ENCODE data around the gene ATP7B.
"Not testable (repeated sequence)": the region's sequence is repeated elsewhere in the genome, so short reads cannot be mapped to it uniquely, and the experiment has no call there.

Gene ATP7B

DNA sequence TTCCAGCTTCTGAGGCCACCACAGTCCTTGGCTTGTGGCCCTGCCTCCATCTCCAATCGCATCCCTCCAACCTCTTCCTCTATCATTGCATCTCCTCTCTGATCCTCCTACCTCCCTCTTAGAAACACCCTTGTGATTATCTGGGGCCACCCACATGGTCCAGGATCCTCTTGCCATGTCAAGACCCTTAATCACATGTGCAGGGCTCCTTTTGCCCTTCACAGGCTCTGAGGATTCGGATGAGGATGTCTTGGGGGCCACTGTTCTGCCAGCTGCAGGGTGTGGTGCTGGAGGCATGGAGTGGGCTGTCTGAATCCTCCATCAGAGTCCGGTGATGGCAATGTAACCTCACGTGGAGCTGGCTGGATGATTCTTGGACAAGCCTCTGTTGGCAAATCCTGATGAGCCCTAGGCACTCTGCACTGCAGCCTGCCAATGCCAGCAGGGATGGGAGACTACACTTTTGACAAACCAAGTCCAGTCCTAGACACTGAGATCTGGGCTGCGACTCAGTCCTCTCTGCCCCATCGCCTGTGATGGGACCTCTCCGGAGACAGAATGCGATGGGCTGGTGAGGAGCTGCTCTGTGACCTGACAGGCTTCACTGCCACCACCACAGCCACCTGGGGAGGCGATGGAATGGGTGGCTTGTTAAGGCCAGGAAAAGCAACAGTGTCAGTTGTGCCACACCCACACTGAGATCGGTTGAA, 88.3 kb downstream of the ATP7B start:
- DNase-seq (ENCODE audit: low read depth) = no peak

DNA sequence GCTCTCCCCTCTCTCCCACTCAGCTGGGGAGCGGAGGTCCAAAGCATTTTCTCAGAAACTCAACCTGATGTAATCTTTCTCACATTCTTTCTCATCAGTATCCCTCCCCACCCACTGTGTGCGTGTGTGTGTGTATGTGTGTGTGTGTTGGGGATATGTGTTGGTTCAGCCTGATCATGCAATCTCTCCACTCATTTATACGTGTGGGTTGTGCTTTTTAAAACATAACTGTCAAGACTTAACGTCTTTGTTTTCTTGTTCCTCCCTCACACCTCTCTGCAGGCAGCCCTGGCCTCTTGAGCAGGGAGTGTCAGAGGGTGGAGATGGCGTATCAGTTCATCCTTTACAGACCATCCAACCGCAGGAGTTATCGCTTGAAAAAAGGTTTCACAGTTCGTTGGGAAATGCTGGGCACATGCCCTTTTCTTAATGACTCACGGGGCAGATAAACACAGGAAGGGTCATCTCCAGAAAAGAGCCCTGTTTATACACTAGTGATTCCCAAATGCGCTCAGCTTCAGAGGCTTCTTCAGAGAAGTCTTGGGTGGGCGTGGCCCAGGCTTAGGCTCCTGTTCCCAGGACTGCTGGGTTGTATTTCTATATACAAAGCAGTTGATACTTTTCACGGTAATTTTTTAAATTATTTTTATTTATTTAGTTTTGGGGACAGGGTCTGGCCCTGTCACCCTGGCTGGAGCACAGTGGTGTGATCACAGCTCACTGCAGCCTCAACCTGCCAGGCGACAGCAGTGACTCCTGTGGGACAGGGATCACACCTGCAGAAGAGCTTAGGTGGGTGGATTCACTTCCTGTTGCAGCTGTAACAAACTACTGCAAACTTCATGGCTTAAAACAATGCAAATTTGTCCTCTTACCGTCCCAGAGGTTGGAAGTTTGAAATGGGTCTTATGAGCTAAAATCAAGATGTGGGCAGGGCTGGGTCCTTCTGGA, 89.2 kb downstream of the ATP7B start:
- DNase-seq (ENCODE audit: low read depth) = peak; percentile 88

DNA sequence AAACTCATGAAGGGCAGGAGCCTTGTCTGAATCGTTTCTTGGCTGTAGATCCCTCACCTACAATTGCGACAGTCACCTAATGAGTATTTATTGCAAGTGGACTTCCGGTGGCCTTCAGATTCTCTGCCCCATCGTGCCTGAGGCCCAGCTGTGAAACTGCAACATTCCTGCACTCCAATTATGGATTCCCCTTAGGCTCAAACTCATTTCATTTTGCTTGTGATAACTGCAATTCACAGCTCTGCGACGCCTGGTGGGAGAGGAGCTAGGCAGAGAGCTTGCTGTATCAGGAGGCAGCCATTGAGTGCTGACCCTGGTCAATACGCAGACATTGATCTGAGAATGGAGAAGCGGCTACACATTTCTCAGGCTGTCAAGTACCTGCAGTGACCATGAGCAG, 90.5 kb downstream of the ATP7B start:
- DNase-seq (ENCODE audit: low read depth) = no peak

DNA sequence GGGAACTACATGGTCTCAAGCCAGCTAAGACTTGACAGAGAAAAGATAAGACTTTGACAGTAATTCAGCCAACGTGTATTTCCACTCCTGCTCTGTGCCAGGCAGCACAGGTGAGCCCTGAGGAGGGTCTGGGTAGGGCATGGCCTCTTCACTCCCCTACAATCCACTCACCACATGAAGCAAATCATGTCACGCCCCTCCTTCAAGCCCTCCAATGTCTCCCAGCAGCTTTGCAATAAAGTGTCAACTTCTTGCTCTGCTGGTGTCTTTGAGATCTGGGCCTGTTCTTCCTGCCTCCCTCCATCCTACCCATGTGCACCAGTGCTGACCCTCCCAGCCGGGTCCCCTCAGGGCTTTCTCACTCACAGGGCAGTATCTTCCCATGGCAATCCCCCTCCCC, 91.0 kb downstream of the ATP7B start:
- DNase-seq (ENCODE audit: low read depth) = no peak

DNA sequence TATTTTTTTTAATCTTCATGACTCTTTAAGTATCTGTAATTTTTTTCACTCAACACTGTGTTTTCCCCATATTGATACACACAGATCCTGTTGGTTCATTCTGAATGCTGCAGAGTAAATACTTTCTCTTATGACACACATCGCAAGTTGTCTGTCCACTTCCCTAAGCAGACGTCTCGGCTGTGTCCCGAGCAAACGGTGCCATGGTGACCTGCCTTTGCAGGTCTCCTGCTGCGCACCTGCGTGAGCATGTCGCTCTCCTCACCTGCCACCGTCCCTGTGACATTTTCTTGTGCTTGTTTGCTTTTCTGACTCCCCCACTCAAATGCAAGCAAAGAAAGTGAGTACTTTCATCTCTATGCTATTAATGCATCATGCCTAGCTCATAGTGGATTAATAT, 91.7 kb downstream of the ATP7B start:
- no peak for DNase-seq (ENCODE audit: low read depth)

DNA sequence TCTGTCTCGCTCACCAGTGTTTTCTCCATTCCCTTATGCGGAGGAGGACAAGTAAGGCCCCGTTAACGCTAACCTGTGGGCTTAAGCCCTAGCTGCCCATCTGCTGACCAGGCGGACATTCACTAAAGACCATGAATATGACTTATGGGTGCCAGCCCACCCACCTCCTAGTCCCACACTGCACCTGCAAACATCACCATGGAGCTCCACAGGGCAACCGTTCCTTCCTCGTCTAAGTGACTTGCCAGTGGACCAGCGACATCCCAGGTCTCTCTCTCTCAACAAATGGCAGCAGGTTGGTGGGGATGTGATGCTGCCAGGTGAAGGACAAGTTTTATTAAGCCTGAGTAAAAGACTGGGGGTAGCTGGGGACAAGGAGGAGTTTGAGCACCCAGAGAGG, 94.3 kb downstream of the ATP7B start:
- DNase-seq (ENCODE audit: low read depth) = no peak

DNA sequence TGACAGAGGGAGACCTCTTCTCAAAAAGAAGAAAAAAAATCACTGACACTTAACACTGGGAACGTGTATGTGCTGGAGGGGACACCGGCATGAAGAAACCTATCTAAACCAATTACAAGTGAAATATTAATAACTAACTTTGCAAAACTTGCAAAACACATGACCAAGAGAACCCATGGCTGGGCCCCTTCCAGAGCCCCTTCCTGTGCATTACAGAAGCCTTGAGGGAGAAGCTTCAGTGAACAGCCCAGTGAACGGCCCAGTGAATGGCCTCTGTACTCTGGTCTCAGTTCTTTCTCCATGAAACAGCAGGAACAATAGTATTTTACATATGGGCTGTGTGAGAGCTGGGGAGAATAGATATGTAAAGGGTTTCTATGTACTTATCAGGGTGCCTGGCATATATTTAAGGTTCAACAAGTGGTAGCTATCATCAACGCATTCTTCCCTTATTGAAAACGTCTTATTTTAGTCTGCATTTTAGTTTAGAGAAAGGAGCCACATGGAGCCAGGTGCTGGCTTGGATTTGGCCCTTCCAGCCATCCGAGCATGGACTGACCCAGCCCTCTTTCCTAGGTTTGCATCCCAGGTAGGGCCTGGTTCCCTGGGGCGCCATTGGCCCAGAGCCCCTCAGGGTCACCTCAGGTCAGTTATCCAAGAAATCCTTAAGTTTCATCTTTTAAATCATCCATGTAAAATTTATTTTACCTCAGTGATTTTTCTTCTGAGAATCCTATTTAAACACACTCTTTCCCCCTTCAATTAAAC, 95.0 kb downstream of the ATP7B start:
- no peak for DNase-seq (ENCODE audit: low read depth)

DNA sequence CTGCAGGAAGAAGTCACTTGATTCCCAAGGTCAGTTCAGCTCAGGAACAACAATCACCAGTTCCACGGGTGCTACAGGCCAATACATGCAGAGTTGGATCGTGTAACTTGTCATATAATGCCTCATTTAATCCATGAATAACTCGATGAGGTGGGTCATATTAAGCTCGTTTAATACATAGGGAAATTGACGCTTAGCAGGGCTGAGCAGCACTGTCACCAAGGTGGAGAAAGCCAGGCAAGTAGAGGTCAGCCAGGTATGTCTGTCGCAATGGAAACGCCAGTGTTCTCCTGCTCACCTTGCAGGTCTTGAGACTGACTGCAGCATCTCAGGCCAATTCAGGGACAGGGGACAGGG, 97.1 kb downstream of the ATP7B start:
- no peak for DNase-seq (ENCODE audit: low read depth)

DNA sequence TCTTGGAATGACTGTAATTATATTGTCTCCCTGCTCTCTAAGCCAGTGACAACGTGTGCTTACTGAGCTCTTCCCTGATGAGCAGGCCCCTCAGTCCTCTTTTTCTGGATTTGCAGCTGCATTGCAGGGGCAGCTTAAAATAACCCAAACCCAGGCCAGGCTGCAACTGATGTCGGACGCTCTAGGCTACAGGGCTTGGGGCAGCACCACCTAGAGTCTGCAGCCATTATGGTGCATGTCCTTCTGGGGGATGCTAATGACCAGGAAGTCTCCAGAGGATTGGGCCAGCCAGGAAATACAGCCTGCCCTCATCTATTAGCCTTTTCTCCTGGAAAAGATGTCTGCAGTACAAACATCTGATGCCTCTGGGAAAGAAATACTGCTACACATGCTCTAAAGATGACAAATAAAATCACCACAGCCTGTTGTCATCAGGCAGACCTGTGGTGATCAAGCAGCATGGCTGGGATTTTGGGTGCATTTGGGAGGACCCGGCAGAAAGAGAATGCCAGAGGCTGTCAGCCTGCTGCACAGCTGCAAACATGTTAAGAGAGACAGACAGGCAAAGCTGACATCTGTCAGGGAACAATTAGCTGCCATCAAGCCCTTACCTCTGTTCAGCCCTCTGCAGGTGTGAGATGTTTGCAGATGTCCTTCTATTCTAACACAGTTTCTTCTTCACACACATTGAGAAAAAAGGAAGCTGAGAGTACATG, 97.7 kb downstream of the ATP7B start:
- no peak for DNase-seq (ENCODE audit: low read depth)

DNA sequence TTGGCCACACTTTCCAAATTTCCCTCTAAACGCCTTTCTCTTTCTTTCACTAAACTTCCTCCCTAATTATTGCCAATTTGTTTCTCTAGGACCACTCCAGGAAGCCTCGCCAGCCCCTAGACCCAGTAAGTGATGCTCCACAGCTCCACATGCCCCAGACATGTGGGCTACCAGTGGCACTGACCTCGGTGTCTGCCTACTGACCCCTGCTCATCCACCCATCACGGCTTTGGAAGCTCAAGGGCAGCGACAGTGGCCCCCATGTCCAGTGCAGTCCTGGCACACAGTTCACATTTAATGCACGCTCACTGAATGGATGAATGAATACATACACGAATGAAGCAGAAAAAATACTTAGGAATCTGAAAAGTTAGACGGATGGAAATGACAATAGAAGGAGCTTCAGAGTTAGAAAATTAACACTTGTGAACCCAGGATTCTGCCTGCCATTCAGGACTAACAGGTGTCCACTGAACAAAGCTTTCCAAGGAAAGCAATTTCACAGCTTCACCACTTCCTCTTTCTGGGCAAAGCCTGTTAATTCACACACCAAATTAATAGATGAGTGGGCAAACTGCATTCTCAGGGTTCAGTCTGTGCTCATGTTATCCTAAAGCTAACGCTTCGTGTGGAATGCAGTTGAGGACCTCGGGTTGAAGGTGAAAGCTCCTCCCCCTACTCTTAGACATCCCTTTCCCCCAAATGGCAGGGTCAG, 98.6 kb downstream of the ATP7B start:
- no peak for DNase-seq (ENCODE audit: low read depth)

DNA sequence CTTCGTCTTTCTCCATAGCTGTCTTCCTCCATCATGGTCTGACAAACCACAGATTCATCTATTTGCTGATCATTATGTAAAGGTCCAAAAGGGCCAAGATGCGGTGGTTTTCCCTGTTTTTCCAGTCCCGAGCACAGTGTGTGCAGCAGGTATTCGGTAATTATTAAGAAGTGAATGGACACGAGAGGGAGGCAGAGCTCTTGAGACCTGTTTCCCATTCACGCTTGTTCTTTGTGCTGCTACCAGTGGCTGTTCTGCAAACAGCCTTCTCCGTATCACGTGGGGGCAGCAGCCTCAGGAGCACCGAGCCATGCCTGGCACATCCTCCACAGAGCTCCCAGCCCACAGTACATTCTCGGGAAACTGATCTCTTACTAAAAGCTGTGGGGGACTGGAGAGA, 99.2 kb downstream of the ATP7B start:
- DNase-seq (ENCODE audit: low read depth) = peak; percentile 8

DNA sequence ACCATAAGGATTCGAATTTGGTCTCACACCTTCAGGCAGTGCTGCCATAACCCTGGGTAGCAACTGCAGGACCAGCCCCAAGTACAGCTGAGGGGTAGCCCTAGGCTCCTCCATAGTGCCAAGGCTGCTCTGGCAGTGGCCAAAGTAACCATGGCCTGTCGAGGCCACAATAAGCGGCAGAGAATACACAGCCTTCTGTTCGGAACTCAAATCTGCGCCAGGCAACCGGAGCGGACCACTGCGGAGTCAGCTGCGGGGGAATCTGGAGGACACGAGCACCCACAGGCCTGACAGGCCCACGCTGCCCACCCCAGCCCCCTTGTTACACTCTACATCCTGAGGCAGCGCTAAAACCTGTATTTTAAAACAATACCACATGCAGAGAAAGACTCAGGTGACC, 100.7 kb downstream of the ATP7B start:
- no peak for DNase-seq (ENCODE audit: low read depth)

DNA sequence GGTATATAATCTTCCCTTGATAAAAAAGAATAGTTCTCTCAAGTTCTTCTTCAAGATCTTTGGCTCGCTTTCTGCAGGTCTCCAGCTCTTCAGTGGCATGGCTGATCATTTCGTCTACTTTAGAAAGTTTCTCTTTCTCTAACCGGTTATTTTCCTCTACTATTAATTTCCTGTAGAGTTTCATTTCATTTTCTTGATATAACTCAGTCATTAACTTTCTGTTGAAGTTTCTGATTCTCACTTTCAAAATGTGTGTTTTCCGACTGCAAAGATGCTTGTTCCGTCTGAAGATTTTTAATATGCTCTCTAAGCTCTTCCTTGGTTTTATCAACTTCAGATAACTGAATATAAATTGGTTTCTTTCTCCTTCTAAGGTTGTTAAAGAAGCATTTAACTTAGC, 102.0 kb downstream of the ATP7B start:
- DNase-seq (ENCODE audit: low read depth) = not testable (repeated sequence)

DNA sequence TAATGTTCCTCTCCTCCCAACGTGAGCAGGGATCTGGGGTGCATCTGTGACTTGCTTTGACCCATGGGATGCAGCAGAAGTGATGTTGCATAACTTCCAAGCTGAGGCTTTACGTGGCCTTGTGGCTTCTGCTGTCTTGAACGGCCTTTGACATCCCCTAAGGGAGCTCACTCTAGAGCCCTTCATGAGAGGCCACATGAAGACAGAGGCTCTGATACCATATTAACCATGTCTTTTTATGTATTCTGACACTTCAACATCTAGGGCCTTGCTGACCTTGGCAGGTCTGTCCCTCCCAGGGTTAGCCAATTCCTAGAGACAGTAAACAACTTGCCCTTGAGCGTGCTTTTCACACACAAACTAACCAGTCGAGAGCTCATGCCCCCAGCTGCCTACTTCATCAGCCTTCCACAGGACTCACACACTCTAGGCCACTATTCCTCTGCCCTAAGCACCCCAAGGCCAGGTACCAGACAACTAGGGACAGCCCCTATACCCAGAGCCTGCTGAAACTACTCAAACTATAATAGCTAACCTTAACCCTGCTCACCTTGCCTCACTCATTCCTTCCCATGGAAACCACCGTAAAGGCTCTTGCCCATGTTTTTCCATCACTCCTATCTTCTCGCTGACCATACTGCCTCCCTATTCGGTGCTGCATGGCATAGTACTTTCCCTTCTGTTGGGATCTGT, 104.1 kb downstream of the ATP7B start:
- DNase-seq (ENCODE audit: low read depth) = no peak

DNA sequence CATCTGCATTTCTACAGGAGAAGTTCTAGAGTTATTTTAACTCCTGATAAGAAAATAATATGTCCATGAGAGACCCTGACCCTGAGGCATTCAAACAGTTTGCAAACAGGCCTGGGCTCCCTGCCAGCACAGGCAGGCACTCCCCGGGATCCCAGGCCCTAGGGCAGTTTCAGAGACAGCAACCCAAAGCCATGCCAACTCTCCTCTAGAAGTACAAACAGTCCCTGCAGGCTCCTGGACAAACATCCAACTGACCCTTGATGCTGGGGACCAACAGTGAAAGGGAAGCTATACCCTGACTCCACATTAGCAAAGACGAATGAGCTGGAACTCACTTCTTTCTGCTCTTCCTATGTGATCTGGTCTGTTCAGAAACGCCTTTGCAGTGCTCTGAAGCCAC, 104.7 kb downstream of the ATP7B start:
- no peak for DNase-seq (ENCODE audit: low read depth)

DNA sequence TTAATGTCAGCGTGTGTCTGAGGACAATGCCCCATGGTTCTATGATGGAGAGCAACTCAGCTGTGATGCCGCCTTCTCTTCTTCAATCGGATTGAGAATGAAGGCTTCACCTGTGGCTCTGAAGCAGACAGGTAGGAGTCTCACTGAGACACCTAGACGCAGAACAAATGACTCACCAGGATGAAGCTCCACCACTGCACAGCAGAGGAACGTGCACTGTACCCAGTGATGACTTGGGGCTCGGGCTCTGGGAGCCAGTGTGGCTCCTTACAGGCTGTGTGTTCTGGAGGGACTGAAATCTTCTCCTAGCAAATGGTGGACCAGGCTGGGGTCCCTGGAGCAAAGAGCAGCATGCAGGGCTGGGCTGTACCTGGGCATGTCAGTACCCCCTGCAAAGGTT, 105.5 kb downstream of the ATP7B start:
- no peak for DNase-seq (ENCODE audit: low read depth)

DNA sequence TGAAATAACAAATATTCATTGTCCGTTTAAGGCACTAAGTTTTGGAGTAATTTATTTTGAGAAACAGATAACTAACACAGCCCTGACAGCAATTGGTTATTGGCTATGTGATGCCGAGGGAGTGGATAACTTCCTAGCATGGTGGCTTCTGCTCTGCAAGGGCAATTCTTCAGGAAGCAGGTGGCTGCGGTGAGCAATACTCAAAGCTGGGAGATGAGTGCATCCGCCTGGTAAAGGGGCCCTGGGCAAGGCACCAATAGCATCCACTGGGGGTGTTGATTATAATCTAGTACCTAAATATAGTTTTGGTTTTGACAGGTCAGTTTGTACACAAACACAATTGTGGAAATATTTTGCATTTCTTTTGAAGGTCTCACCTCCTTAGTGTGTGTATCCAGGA, 108.5 kb downstream of the ATP7B start:
- DNase-seq (ENCODE audit: low read depth) = no peak

DNA sequence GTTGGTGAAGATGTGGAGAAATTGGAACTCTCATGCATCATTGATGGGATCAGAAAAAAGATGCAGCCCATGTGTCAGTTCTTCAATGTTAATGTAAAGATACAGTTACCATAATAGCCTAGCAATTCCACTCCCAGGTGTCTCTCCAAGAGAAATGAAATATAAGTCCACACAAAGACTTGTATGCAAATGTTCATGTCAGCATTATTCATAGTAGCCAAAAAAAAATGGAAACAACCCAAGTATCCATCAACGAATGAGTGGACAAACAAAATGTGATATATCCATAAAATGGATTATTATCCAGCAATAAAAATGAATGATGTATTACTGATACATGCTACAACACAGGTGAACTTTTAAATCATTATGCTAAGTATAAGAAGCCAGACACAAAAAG, 110.8 kb downstream of the ATP7B start:
- no peak for DNase-seq (ENCODE audit: low read depth)

DNA sequence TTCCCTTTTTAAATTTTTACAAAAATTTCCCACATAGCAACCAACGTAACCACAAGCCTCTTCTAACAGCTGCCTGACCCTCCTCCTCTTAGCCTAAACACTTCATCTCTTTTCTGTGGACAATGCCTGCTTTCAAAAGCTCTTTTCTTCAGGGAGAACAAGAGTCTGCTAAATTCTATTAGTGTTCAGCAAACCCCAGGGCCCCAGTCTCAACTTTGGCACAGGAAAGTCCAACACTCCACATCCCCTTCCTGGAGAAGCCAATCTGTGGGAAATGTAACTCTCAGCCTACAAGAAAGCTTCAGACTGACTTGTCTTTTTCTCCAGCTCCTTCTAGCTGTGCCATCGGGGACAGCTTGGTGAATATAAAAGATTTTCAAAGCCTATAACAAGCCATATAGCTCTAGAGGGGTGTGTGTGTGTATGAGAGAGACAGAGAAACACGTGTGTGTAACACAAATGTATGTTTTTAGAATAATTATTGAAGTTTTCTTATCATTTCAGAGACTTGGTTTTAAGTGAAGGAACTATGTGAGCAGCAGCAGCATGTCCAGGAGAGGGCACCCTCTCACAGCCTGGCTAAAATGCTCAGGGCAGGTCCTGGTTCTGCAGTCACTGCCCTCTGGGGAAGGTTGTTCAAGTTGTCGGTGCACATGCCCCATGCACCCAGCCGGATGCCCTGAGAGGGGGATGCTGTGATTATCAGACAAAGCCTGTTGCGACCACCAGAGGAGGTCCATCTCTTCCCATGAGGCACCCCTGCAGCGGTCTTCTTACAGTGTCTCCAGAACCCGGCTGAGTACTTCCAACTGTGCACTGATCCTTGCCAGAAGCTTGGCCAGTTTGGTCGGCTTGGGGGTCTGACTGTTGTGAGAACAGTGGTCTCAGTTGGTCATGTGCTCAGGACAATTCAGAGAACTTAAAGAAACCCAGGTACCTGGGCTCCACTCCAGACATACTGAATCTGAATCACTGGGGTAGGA, 115.1 kb downstream of the ATP7B start:
- DNase-seq (ENCODE audit: low read depth) = peak; percentile 63

DNA sequence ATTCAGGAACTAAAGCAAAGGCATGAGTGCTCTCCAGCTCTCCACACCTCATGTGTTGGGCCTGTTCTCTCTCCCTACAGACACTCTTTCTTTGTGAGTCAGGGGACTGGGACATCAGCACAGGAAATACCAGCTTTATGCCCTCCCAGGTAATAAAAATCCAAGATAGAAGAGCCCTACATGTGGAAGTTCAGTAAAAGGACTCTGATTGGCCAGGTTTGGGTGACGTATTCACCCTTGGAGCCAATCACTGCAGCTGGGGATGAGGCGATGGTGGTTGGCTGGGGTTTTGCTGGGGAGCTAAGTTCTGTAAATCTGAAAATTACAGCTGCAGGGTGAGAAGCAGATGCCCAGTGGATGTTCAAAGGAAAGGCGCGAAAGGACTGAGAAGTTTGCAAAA, 117.0 kb downstream of the ATP7B start:
- no peak for DNase-seq (ENCODE audit: low read depth)
